Motor neuron (in vitro differentiated cells): ENCODE measurements around the gene VARS2. TPM values are rescaled to one million over a fixed set of nuclear protein-coding genes. Genes with fewer than 3 reads are reported as not detected.
A peak's percentile ranks its signal among the peaks of the same experiment; 100 is the strongest.
"Not testable (repeated sequence)": the region's sequence is repeated elsewhere in the genome, so short reads cannot be mapped to it uniquely, and the experiment has no call there.

ENCODE experiments used
- ATAC-seq, 8 experiments: fragments of 200-7000 bp; cut with Tn5 transposase; replicated peaks in 6 of 8; 2 replicates each; pipeline ENCODE4 v1.8.0; 2021; ENCODE audit warnings: mild to moderate bottlenecking in 8 of 8, moderate library complexity in 8 of 8
- H3K27ac ChIP-seq, 2 donors: fragments of 250-450 bp; sonication (Bioruptor Pico); 2 replicates each; pipeline ENCODE4 v1.9.0; 2021; ENCODE audit warnings: antibody characterized with exemption in 2 of 2, mild to moderate bottlenecking in 2 of 2, moderate library complexity in 1 of 2
- H3K4me1 ChIP-seq, 2 donors: fragments of 250-450 bp; sonication (Bioruptor Pico); replicated peaks in 1 of 2; 2 replicates each; pipeline ENCODE4 v1.6.1; 2021; ENCODE audit warnings: antibody characterized with exemption in 2 of 2, mild to moderate bottlenecking in 2 of 2, moderate library complexity in 1 of 2
- H3K4me3 ChIP-seq, 5 donors: fragments of 250-450 bp; sonication (Bioruptor Pico); 2 replicates each; pipeline ENCODE4 v1.9.0; 2021; ENCODE audit warnings: antibody characterized with exemption in 5 of 5, mild to moderate bottlenecking in 5 of 5, moderate library complexity in 4 of 5
- WGBS, 10 experiments: fragments of 450-650 bp; shearing (Covaris generic); methylation state at CpG; one replicate each; pipeline ENCODE4 v1.0.0; 2022; 5-methylcytosine and 5-hydroxymethylcytosine counted together
- in situ Hi-C, 9 experiments: fragments of 400-800 bp; cut with MboI; loops; one replicate each; pipeline ENCODE4 v1.15.0; 2021; ENCODE audit warnings: low sequenced_read_pairs in 9 of 9, low pct_unique_long_range_greater_than_20kb in 2 of 9; ENCODE audit not compliant: unreplicated experiment in 9 of 9
- total RNA-seq, 8 experiments: library from RNA; unstranded; fragments of 300-600 nt; gene quantifications; 2 replicates each; pipeline versions ENCODE4 v1.2.3 to v1.2.4, GENCODE V29; 2022

VARS2 gene
- total RNA-seq = 10 to 100 TPM; 13.5 to 39.7 (median 21.0) TPM

GRCh38 chr6:30914076-30914853 is at the start of gene VARS2:
Gene VARS2, plus strand, starts transcription at chr6:30914238. Its CDS starts 599 bp downstream, at chr6:30914837.
- Histone ChIP-seq H3K4me1 (peaks cover 17 to 24% of the 10 kb centered on the region in 2 donors), H3K4me3 (peak within 1 kb of the TSS; percentile 34 to 49 (median 44)), H3K27ac (peak within 1 kb of the TSS; percentile 79 to 96)
- in situ Hi-C loops = loop anchor here in 7 of 9 experiments (10.0 to 25.0 kb wide), 2 partner anchors 161 to 173 kb away; no protein-coding TSS in a partner anchor
- peak; percentile 89 to 95 (median 93) for ATAC-seq
- WGBS, 10 experiments = 0 to 33% (median 13%) methylated on average over 1 to 7 of the region's 52 CpGs; no CpG with 5 or more reads in 5 of the 10 experiments

- no peak for ATAC-seq
- H3K27ac ChIP-seq = no peak overlapping the region
- in situ Hi-C loops = no loop called here
Observed at GRCh38 chr6:30864325-30864724, 49.7 kb upstream of the VARS2 start.

GRCh38 chr6:30869241-30869749 is 44.7 kb upstream of the VARS2 start:
- in situ Hi-C loops, H3K4me1 ChIP-seq: not testable (repeated sequence)

More at GRCh38 chr6:30864325-30864724, 49.7 kb upstream of the VARS2 start:
- 40 to 100% (median 82%) methylated on average over 1 to 4 of the region's 4 CpGs; no CpG with 5 or more reads in 5 of the 10 experiments for WGBS, 10 experiments
- Histone ChIP-seq H3K4me3 (no peak overlapping the region), H3K4me1 (no peaks in the 10 kb centered on the region)

GRCh38 chr6:30870546-30870945 is 43.5 kb upstream of the VARS2 start:
- no peaks in the 10 kb centered on the region for H3K4me1 ChIP-seq

More at GRCh38 chr6:30869241-30869749, 44.7 kb upstream of the VARS2 start:
- 10 to 85% (median 69%) methylated on average over 1 to 9 of the region's 12 CpGs; no CpG with 5 or more reads in 1 of the 10 experiments for WGBS, 10 experiments
- H3K4me3 ChIP-seq, ATAC-seq, H3K27ac ChIP-seq: not testable (repeated sequence)

GRCh38 chr6:30871592-30872183 is 42.4 kb upstream of the VARS2 start:
- no peak for ATAC-seq
- no peak overlapping the region for H3K27ac ChIP-seq
- H3K4me1 ChIP-seq = no peaks in the 10 kb centered on the region
- 65 to 83% (median 70%) methylated on average over 1 to 4 of the region's 4 CpGs for whole genome bisulfite sequencing, 10 experiments
- in situ Hi-C loops = loop anchor here in 2 of 9 experiments (10.0 kb wide), 1 partner anchor 47 kb away; no protein-coding TSS in a partner anchor
- no peak overlapping the region for H3K4me3 ChIP-seq

More at GRCh38 chr6:30870546-30870945, 43.5 kb upstream of the VARS2 start:
- Histone ChIP-seq H3K27ac (no peak overlapping the region), H3K4me3 (no peak overlapping the region)
- in situ Hi-C loops = loop anchor here in 2 of 9 experiments (10.0 kb wide), 1 partner anchor 46 kb away; no protein-coding TSS in a partner anchor
- ATAC-seq = no peak

GRCh38 chr6:30873137-30873640 is 40.8 kb upstream of the VARS2 start:
- ATAC-seq = no peak
- no peak overlapping the region for H3K27ac ChIP-seq
- no peak overlapping the region for H3K4me3 ChIP-seq
- in situ Hi-C loops = loop anchor here in 2 of 9 experiments (10.0 kb wide), 1 partner anchor 48 kb away; no protein-coding TSS in a partner anchor
- WGBS, 10 experiments = 69 to 100% (median 91%) methylated on average over 1 to 2 of the region's 2 CpGs; no CpG with 5 or more reads in 1 of the 10 experiments
- peaks cover 6 to 12% of the 10 kb centered on the region in 2 donors for H3K4me1 ChIP-seq

GRCh38 chr6:30873795-30874194 is 40.2 kb upstream of the VARS2 start:
- WGBS, 10 experiments = 90 to 100% (median 93%) methylated on average over 1 to 3 of the region's 3 CpGs; no CpG with 5 or more reads in 7 of the 10 experiments
- not testable (repeated sequence) for ATAC-seq, H3K27ac ChIP-seq, H3K4me3 ChIP-seq
- in situ Hi-C loops = loop anchor here in 2 of 9 experiments (10.0 kb wide), 1 partner anchor 49 kb away; no protein-coding TSS in a partner anchor
- peaks cover 6 to 13% of the 10 kb centered on the region in 2 donors for H3K4me1 ChIP-seq

GRCh38 chr6:30875244-30876038 is 38.6 kb upstream of the VARS2 start:
- Histone ChIP-seq H3K4me1 (peaks cover 16 to 22% of the 10 kb centered on the region in 2 donors), H3K27ac (no peak overlapping the region), H3K4me3 (no peak overlapping the region)
- in situ Hi-C loops = loop anchor here in 2 of 9 experiments (10.0 kb wide), 1 partner anchor 51 kb away; no protein-coding TSS in a partner anchor
- no peak for ATAC-seq
- WGBS, 10 experiments = 64 to 89% (median 83%) methylated on average over 1 to 17 of the region's 18 CpGs

GRCh38 chr6:30876039-30876730 is 37.9 kb upstream of the VARS2 start:
- ATAC-seq = no peak
- H3K4me1 ChIP-seq = peaks cover 17 to 22% of the 10 kb centered on the region in 2 donors
- H3K27ac ChIP-seq = no peak overlapping the region
- in situ Hi-C loops = loop anchor here in 2 of 9 experiments (10.0 kb wide), 1 partner anchor 51 kb away; no protein-coding TSS in a partner anchor
- WGBS, 10 experiments = 39 to 100% (median 81%) methylated on average over 1 to 4 of the region's 4 CpGs
- H3K4me3 ChIP-seq = no peak overlapping the region

- in situ Hi-C loops = loop anchor here in 2 of 9 experiments (10.0 kb wide), 1 partner anchor 53 kb away; no protein-coding TSS in a partner anchor
- WGBS, 10 experiments = 0 to 76% (median 12%) methylated on average over 2 to 11 of the region's 15 CpGs; no CpG with 5 or more reads in 1 of the 10 experiments
- ATAC-seq = peak; percentile 24 to 92 (median 38)
- peak overlapping the region in 1 of 2 donors; percentile 47 for H3K27ac ChIP-seq
- peak overlapping the region in 2 of 5 donors; percentile 6 to 26 for H3K4me3 ChIP-seq
- H3K4me1 ChIP-seq = peaks cover 22% of the 10 kb centered on the region in 2 donors
Observed at GRCh38 chr6:30877419-30878262, 36.4 kb upstream of the VARS2 start.
